ENCODE results near the gene CAMKK2.

Gene CAMKK2

DNA sequence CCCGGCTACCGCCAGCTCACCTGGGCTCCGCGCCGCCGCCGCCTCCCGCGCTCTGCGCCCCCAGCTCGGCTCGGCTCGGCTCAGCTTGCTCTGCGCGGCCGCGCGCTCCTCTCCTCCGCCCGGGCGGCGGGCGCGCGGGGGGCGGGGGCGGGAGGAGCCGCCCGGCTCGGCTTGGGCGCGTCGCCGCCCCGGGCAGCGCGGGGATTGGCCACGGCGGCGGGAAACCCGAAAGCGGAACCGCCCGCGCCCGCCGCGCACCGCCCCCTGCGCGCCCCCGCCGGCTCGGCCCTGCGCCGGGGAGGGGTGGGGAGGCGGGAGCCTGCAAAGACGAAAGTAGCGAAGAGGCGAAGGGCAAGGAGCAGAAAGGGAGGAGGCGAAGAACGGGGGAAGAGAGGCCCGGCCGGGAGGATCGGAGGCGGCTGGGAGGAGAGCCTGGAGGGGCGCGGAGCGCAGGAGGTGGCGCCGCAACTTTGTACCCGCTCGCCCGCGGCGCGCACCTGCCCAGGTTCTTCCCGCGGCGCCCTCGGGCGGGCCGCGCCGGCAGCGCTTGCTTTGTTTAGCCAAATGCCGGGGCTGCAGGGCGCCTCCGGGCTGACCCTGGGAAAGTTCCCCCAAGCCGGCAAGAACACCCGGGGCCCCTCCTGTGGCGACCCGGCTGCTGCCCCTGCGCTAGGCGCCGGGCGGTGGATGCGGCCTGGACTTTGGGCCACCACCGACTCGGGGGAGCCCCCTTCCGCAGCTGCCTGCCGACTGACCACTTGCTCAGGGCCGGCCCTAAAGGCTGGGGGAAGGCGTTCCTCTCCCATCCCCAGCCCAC, at the start of gene CAMKK2:
CAMKK2 (minus strand) TSS at position 92 of the 817 bp plus-strand sequence. CDS start 22,183 bp downstream, outside the sequence.
- peak within 1 kb of the TSS; percentile 63 for H3K27ac Mint-ChIP-seq
- H3K36me3 Mint-ChIP-seq = no peaks in the 10 kb centered on the region
- no peaks in the 10 kb centered on the region for H3K27me3 Mint-ChIP-seq
- H3K4me3 Mint-ChIP-seq = peak within 1 kb of the TSS; percentile 93
- H3K4me1 Mint-ChIP-seq = peaks cover 16% of the 10 kb centered on the region
- H3K9me3 Mint-ChIP-seq = no peaks in the 10 kb centered on the region

DNA sequence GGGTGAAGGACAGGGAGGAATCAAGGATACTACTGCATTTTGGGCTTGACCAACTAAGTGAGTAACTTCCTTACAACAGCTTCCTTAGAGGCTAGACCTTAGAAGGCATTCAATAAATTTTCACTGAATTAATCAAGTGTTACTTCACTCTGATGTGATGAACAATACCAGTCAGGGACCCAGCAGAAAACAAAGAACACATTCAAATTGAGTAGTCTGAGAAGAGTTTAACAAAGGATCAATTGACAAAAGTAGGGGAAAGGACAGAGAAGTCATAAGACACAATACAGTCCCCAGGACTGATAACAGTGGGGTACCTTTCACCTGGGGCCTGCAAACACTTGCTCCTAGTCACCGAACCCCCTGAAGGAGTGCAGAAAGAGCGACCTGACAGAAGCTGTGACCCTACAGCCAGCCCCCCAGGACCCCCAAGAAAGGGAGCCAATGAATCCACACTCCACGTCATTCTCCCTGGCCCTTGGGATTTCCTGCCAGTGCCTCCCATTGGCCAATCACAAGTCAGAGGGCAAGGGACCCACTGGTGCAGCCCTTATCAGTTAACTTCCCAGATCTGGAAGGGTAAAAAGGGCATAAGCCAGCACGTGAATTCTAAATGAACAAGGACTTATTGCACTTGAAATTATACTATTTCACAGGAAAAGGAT, 48.8 kb upstream of the CAMKK2 start:
- Mint-ChIP-seq H3K27ac (no peak overlapping the region), H3K4me3 (no peak overlapping the region), H3K27me3 (no peaks in the 10 kb centered on the region), H3K36me3 (peaks cover 17% of the 10 kb centered on the region), H3K4me1 (peaks cover 44% of the 10 kb centered on the region), H3K9me3 (no peaks in the 10 kb centered on the region)

DNA sequence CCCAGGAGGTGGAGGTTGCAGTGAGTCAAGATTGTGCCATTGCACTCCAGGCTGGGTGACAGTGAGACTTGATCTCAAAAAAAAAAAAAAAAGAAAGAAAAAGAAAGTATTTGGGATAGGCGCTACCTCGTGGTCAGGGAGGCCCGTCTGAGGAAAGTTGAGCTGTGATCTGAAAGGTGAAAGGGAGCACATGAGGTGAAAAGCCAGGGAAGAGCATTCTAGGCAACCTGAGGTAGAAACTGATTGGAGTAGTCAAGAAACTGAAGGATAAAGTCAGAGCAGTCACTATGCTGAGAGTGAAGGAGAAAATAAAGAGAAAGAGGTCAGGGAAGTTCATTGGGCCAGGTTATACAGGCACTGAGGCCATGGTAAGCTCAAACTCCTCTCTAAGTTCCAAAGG, 48.0 kb upstream of the CAMKK2 start:
- Mint-ChIP-seq H3K4me1 (peaks cover 39% of the 10 kb centered on the region), H3K36me3 (peaks cover 17% of the 10 kb centered on the region), H3K27ac (peak overlapping the region; percentile 14), H3K27me3 (no peaks in the 10 kb centered on the region), H3K9me3 (no peaks in the 10 kb centered on the region), H3K4me3 (no peak overlapping the region)

DNA sequence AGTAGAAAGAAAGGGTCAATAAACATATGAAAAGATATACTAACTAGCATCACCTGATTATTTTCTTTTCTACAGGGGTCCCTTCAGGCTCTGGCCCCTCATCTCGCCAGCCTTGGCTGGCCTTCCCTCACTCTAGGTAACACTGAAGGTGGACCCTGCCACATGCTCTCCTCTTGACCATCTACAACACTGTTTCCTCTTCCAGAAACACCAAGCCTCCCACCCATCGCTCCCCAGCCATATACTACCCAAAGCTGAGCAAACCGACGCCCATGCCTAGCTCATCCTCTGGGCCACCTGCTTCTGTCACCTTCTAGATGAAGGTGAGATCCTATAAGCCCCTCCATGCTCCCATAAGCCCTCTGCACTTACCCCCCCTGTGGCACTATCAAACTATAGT, 40.9 kb upstream of the CAMKK2 start:
- Mint-ChIP-seq H3K27ac (no peak overlapping the region), H3K36me3 (peaks cover 3% of the 10 kb centered on the region)

DNA sequence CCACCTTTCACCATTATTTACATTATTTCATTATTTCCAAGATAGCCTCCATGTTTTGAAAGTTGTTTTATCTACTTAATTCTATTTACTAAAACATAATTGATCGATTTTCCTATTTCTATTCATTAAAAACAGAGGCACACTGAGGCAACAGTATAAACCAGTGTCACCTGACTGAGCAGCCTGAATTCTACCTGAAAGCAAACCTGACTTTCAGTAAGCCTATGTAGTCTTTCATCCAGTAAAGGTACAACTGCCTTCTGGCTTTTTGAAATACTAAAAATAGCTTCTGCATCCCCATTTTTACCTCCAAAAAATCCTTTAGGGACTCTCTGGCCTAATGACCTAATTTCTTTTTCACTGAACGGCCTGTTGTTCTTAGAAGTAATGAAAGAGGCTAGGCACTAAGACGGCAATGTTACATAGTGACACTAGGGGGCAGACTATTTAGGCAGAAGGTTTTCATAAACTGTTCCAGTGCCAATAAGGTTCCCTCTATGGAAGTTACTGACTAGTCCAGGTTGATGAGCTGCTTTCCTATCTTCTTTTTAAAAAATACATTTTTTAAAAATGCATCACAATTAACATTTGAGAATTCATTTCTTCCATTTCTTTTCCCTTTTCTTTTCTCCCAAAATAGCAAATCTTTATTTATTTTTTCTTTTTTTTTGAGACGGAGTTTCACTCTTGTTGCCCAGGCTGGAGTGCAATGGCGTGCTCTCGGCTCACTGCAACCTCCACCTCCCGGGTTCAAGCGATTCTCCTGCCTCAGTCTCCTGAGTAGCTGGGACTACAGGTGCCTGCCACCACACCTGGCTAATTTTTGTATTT, 38.2 kb upstream of the CAMKK2 start:
- Mint-ChIP-seq H3K36me3 (peaks cover 1% of the 10 kb centered on the region), H3K4me1 (peaks cover 6% of the 10 kb centered on the region), H3K4me3 (no peak overlapping the region), H3K27me3 (no peaks in the 10 kb centered on the region), H3K9me3 (no peaks in the 10 kb centered on the region), H3K27ac (no peak overlapping the region)

More for the DNA sequence above, 40.9 kb upstream of the CAMKK2 start:
- Mint-ChIP-seq H3K27me3 (no peaks in the 10 kb centered on the region), H3K4me3 (no peak overlapping the region), H3K9me3 (no peaks in the 10 kb centered on the region), H3K4me1 (peaks cover 6% of the 10 kb centered on the region)

DNA sequence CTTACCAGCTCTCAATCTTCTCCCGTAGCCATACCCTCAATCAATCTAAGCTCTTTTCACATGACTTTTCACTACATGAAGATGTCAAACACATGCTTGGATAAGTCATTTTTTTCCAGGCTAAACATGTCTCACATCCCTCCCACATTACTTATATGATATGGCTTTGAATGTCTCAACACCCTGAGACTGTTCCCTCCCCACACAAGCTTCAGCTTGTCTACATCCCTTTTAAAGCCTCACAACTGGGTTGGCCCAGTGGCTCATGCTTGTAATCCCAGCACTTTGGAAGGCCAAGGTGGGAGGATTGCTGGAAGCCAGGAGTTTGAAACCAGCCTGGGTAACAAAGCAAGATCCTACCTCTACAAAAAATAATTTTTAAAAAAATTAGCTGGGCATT, 37.2 kb upstream of the CAMKK2 start:
- no peaks in the 10 kb centered on the region for H3K27me3 Mint-ChIP-seq
- H3K36me3 Mint-ChIP-seq = peaks cover 1% of the 10 kb centered on the region
- no peak overlapping the region for H3K27ac Mint-ChIP-seq
- no peak overlapping the region for H3K4me3 Mint-ChIP-seq
- peaks cover 6% of the 10 kb centered on the region for H3K4me1 Mint-ChIP-seq
- H3K9me3 Mint-ChIP-seq = no peaks in the 10 kb centered on the region

- Mint-ChIP-seq H3K4me1 (peaks cover 6% of the 10 kb centered on the region), H3K27ac (no peak overlapping the region), H3K4me3 (no peak overlapping the region), H3K9me3 (no peaks in the 10 kb centered on the region), H3K36me3 (peaks cover 4% of the 10 kb centered on the region), H3K27me3 (no peaks in the 10 kb centered on the region)
Observed at GRCh38 chr12:121331248-121331647, 34.7 kb upstream of the CAMKK2 start.

DNA sequence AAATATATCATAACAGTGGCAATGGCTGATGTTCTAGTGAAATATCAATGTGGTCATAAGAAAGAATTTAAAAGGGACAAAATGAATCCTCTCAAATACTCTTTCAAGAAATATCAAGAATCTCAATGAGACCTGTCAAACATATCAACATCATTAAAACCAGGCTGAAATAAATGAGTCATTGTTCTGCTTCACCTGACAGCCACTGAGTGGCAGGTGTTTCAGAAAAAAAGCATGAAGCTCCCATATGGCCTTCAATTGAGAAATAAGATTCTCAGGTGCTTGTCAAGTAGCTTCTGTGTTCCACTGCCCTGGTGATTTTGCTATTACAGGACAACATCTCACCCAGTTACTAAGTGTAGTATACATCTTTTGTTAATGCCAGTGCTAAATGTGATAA, 34.2 kb upstream of the CAMKK2 start:
- peaks cover 5% of the 10 kb centered on the region for H3K36me3 Mint-ChIP-seq
- no peak overlapping the region for H3K4me3 Mint-ChIP-seq
- H3K27ac Mint-ChIP-seq = no peak overlapping the region
- no peaks in the 10 kb centered on the region for H3K27me3 Mint-ChIP-seq
- H3K4me1 Mint-ChIP-seq = peaks cover 6% of the 10 kb centered on the region
- no peaks in the 10 kb centered on the region for H3K9me3 Mint-ChIP-seq

DNA sequence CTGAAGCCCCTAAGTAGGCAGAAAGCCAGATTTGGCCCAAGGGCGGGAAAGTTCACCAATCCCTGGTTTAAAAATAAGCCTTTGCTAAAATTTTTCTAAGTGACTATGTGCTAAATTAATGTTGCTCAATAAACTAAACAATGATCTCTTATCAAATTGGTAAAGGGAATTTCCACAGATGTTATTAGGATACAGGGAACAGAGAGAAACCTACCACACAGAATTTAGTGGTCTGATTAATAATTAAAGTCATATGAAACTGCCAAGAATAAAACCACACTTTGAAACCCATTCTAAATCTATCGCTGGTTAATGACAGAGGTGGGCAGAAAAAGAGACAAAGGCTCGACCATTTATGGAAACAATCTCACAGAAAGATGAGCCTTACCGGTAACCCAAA, 33.7 kb upstream of the CAMKK2 start:
- Mint-ChIP-seq H3K27ac (no peak overlapping the region), H3K4me1 (peaks cover 6% of the 10 kb centered on the region), H3K4me3 (no peak overlapping the region), H3K27me3 (no peaks in the 10 kb centered on the region), H3K9me3 (no peaks in the 10 kb centered on the region), H3K36me3 (peaks cover 6% of the 10 kb centered on the region)

- no peaks in the 10 kb centered on the region for H3K9me3 Mint-ChIP-seq
- no peak overlapping the region for H3K4me3 Mint-ChIP-seq
- H3K27me3 Mint-ChIP-seq = no peaks in the 10 kb centered on the region
- H3K4me1 Mint-ChIP-seq = no peaks in the 10 kb centered on the region
- no peak overlapping the region for H3K27ac Mint-ChIP-seq
- peaks cover 10% of the 10 kb centered on the region for H3K36me3 Mint-ChIP-seq
Observed at GRCh38 chr12:121328620-121329019, 32.1 kb upstream of the CAMKK2 start.

DNA sequence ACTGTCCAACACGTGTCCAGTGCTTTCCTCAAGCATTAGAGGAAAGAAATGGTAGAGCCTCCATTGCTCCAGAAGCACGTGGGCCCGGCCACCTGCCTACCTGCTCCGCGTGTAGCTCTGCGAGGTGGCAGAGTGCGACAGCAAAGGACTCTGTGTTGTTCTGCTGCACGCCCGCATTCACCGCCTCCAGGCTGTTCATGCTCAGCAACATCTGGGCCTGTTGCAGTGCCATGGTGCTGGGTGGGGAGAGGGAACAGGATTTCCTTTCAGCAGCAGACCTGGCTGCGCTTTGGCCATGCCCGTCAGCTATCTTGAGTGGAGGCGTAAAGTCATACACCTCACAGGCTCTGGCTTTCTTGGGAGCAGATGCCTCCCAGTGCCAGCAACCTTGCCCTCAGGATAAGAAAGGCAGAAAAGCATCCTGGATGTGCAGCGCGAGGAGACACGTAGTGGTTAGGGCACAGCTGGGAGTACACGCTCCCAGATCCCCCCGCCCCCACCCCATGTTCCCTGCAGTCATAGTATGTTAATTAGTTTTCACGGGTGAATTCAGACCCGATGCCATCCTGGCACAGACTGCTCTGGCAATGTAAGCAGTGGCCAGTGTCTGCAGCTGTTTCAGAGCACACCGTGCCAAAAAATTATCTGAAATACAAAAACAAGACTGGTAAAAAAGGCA, 30.6 kb upstream of the CAMKK2 start:
- Mint-ChIP-seq H3K9me3 (no peaks in the 10 kb centered on the region), H3K4me3 (no peak overlapping the region), H3K27ac (no peak overlapping the region), H3K27me3 (no peaks in the 10 kb centered on the region), H3K36me3 (peaks cover 10% of the 10 kb centered on the region), H3K4me1 (no peaks in the 10 kb centered on the region)

GRCh38 chr12:121325922-121326396, 29.4 kb upstream of the CAMKK2 start:
- H3K27ac Mint-ChIP-seq = no peak overlapping the region
- H3K36me3 Mint-ChIP-seq = peaks cover 10% of the 10 kb centered on the region
- H3K27me3 Mint-ChIP-seq = no peaks in the 10 kb centered on the region

GRCh38 chr12:121323908-121324307, 27.4 kb upstream of the CAMKK2 start:
- H3K4me1 Mint-ChIP-seq = no peaks in the 10 kb centered on the region
- H3K9me3 Mint-ChIP-seq = no peaks in the 10 kb centered on the region
- peaks cover 10% of the 10 kb centered on the region for H3K36me3 Mint-ChIP-seq
- H3K4me3 Mint-ChIP-seq = no peak overlapping the region
- no peaks in the 10 kb centered on the region for H3K27me3 Mint-ChIP-seq
- H3K27ac Mint-ChIP-seq = no peak overlapping the region

More at GRCh38 chr12:121325922-121326396, 29.4 kb upstream of the CAMKK2 start:
- Mint-ChIP-seq H3K9me3 (no peaks in the 10 kb centered on the region), H3K4me3 (no peak overlapping the region), H3K4me1 (no peaks in the 10 kb centered on the region)

DNA sequence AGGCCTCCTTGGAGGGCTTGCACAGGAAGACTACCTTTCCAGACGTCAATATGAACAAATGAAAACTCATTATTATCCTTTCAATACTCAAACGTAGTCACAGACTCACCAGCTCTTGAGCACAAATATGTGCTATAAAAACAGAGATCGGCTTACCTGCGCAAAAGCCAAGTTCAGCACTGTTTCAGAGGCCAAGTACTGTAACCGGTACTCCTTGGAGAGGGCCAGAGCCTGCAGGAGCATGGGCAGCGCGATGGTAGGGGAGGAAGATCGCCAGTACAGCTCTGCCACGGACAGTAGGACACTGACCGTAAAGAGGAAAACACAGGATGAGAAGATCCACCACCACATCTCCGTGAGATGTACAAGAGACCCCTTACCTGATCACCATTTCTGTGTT, 21.6 kb upstream of the CAMKK2 start:
- Mint-ChIP-seq H3K4me1 (peaks cover 33% of the 10 kb centered on the region), H3K36me3 (peaks cover 21% of the 10 kb centered on the region), H3K27ac (no peak overlapping the region)

GRCh38 chr12:121314431-121314830, 17.9 kb upstream of the CAMKK2 start:
- H3K36me3 Mint-ChIP-seq = peaks cover 31% of the 10 kb centered on the region
- no peak overlapping the region for H3K4me3 Mint-ChIP-seq

More for the DNA sequence above, 21.6 kb upstream of the CAMKK2 start:
- Mint-ChIP-seq H3K27me3 (no peaks in the 10 kb centered on the region), H3K4me3 (no peak overlapping the region), H3K9me3 (no peaks in the 10 kb centered on the region)

More at GRCh38 chr12:121314431-121314830, 17.9 kb upstream of the CAMKK2 start:
- peak overlapping the region; percentile 74 for H3K27ac Mint-ChIP-seq
- H3K4me1 Mint-ChIP-seq = peaks cover 47% of the 10 kb centered on the region
- no peaks in the 10 kb centered on the region for H3K9me3 Mint-ChIP-seq
- no peaks in the 10 kb centered on the region for H3K27me3 Mint-ChIP-seq

Data from activated naive CD4-positive, alpha-beta T cell treated with anti-CD3 and anti-CD28 coated beads, Interleukin-2, amount 50 U/mL, for 24 hours (primary cell).